Stimulated activated CD8-positive, alpha-beta memory T cell treated with anti-CD3 and anti-CD28 coated beads, Interleukin-15, amount 100 ng/mL, for 48 hours (primary cell): Measurements from ENCODE around the gene ASIP.
"Not testable (repeated sequence)": the region's sequence is repeated elsewhere in the genome, so short reads cannot be mapped to it uniquely, and the experiment has no call there.

Experiments used
- DNase-seq, 2 donors: peaks; one replicate each; pipeline ENCODE4 v3.0.0-alpha.2; 2020; ENCODE audit warnings: low read depth in 2 of 2

The ASIP gene

GRCh38 chr20:34240693-34241615 is at the start of gene ASIP:
Gene ASIP (plus strand): TSS chr20:34241423. CDS start chr20:34260375, 18,952 bp downstream.
- no peak for DNase-seq

- DNase-seq = no peak
These were observed 48.2 kb upstream of the ASIP start for GRCh38 chr20:34193051-34193450.

- DNase-seq = no peak
These were observed 42.0 kb upstream of the ASIP start for GRCh38 chr20:34199183-34199582.

- no peak for DNase-seq
These were observed 41.2 kb upstream of the ASIP start for GRCh38 chr20:34200023-34200422.

GRCh38 chr20:34201531-34201930 is 39.7 kb upstream of the ASIP start:
- DNase-seq = no peak

GRCh38 chr20:34205172-34205880 is 35.9 kb upstream of the ASIP start:
- not testable (repeated sequence) for DNase-seq

- DNase-seq = no peak
These were observed 32.1 kb upstream of the ASIP start for GRCh38 chr20:34209111-34209510.

- DNase-seq = no peak
These were observed 31.0 kb upstream of the ASIP start for GRCh38 chr20:34210271-34210670.

- no peak for DNase-seq
These were observed 29.6 kb upstream of the ASIP start for GRCh38 chr20:34211591-34211990.

- DNase-seq = no peak
These were observed 28.0 kb upstream of the ASIP start for GRCh38 chr20:34213213-34213612.

GRCh38 chr20:34215711-34216381 is 25.4 kb upstream of the ASIP start:
- peak; percentile 53 to 55 for DNase-seq

GRCh38 chr20:34216382-34216742 is 24.9 kb upstream of the ASIP start:
- no peak for DNase-seq

GRCh38 chr20:34220561-34220960 is 20.7 kb upstream of the ASIP start:
- no peak for DNase-seq

GRCh38 chr20:34222208-34222607 is 19.0 kb upstream of the ASIP start:
- DNase-seq = no peak

- DNase-seq = not testable (repeated sequence)
These were observed 17.0 kb upstream of the ASIP start for GRCh38 chr20:34224251-34224650.

- DNase-seq = no peak
These were observed 9.6 kb upstream of the ASIP start for GRCh38 chr20:34231634-34232033.

- no peak for DNase-seq
These were observed 8.6 kb upstream of the ASIP start for GRCh38 chr20:34232494-34233087.

- DNase-seq = no peak
These were observed 7.5 kb upstream of the ASIP start for GRCh38 chr20:34233687-34234086.

- no peak for DNase-seq
These were observed 5.3 kb upstream of the ASIP start for GRCh38 chr20:34235875-34236274.

- DNase-seq = no peak
These were observed 3.3 kb upstream of the ASIP start for GRCh38 chr20:34237942-34238341.

GRCh38 chr20:34240121-34240520 is 1.1 kb upstream of the ASIP start:
- DNase-seq = no peak

- not testable (repeated sequence) for DNase-seq
These were observed 792 bp downstream of the ASIP start for GRCh38 chr20:34242015-34242414.
